Colonic mucosa (tissue), 4 donors: Measurements from ENCODE around the gene USP34. TPM values are rescaled to one million over a fixed set of nuclear protein-coding genes. Genes with fewer than 3 reads are reported as not detected.

Source experiments
- DNase-seq: peaks from one replicate; pipeline ENCODE4 v3.0.0-alpha.2; 2020
- H3K27ac ChIP-seq: fragments of 200-600 bp; one replicate; pipeline ENCODE4 v1.8.0; 2021
- H3K27me3 ChIP-seq: fragments of 200-600 bp; one replicate; pipeline ENCODE4 v1.8.0; 2021
- H3K36me3 ChIP-seq: fragments of 200-600 bp; one replicate; pipeline ENCODE4 v1.8.0; 2021
- H3K4me1 ChIP-seq: fragments of 200-600 bp; one replicate; pipeline ENCODE4 v1.8.0; 2021; ENCODE audit warnings: mild to moderate bottlenecking
- H3K4me3 ChIP-seq: fragments of 200-600 bp; one replicate; pipeline ENCODE4 v1.8.0; 2021
- H3K9ac ChIP-seq, 2 donors: one replicate each; pipeline ENCODE4 v1.7.0; 2013; ENCODE audit warnings: control low read depth in 2 of 2, low read depth in 2 of 2, low read length in 2 of 2
- H3K9me3 ChIP-seq: fragments of 200-600 bp; one replicate; pipeline ENCODE4 v1.8.0; 2021
- CTCF ChIP-seq: fragments of 200-600 bp; IDR thresholded peaks from one replicate; pipeline ENCODE4 v1.8.0; 2022; ENCODE audit warnings: antibody characterized with exemption, mild to moderate bottlenecking
- intact Hi-C: fragments of 100-400 bp; cut with DNase I; formaldehyde crosslinking; loops from one replicate; pipeline ENCODE4 v1.14.1; 2022
- total RNA-seq, 2 donors: library from RNA; stranded (reverse); fragmentation: NEBNext Ultra II Directional in 1 of 2; extraction: Animal tissue kit (Norgen Biotek cat#: 25700) in 1 of 2; gene quantifications; one replicate each; pipeline ENCODE4 v1.2.1, GENCODE V29; 2021
- donor health status: healthy.
- donor health status: DM: no; HTN: no; CAD: no.
- donor health status: DM: no; HTN: no; CAD: no.

USP34 gene
- total RNA-seq, 2 donors from 2014 or later: 70.8 to 76.3 TPM

- DNase-seq: no peak
- Histone ChIP-seq H3K36me3 (peaks cover 12% of the 10 kb centered on the region), H3K9ac (no peak overlapping the region), H3K4me3 (no peak overlapping the region), H3K4me1 (peaks cover 15% of the 10 kb centered on the region), H3K27me3 (no peaks in the 10 kb centered on the region), H3K27ac (no peak overlapping the region), H3K9me3 (no peaks in the 10 kb centered on the region)
- TF ChIP-seq CTCF: no peak
- intact Hi-C loops: no loop called here
These were observed 290.2 kb downstream of the USP34 start for GRCh38 chr2:61180686-61181085.

GRCh38 chr2:61179701-61180639 is 290.9 kb downstream of the USP34 start:
- Histone ChIP-seq H3K36me3 (peaks cover 12% of the 10 kb centered on the region), H3K27ac (no peak overlapping the region), H3K4me3 (no peak overlapping the region)

GRCh38 chr2:61178603-61179545 is 292.0 kb downstream of the USP34 start:
- H3K9ac ChIP-seq: peak overlapping the region; percentile 91 to 97
- intact Hi-C loops: no loop called here
- H3K27ac ChIP-seq: peak overlapping the region; percentile 98
- H3K4me3 ChIP-seq: peak overlapping the region; percentile 89
- H3K36me3 ChIP-seq: peaks cover 7% of the 10 kb centered on the region
- H3K9me3 ChIP-seq: no peaks in the 10 kb centered on the region
- DNase-seq: peak; percentile 27
- peaks cover 15% of the 10 kb centered on the region for H3K4me1 ChIP-seq
- TF ChIP-seq CTCF: no peak
- H3K27me3 ChIP-seq: no peaks in the 10 kb centered on the region

More at GRCh38 chr2:61179701-61180639, 290.9 kb downstream of the USP34 start:
- Histone ChIP-seq H3K9ac (peak overlapping the region in 1 of 2 donors; percentile 37), H3K4me1 (peaks cover 15% of the 10 kb centered on the region), H3K9me3 (no peaks in the 10 kb centered on the region), H3K27me3 (no peaks in the 10 kb centered on the region)
- peak; percentile 40 for DNase-seq
- intact Hi-C loops: no loop called here
- TF ChIP-seq CTCF: no peak

GRCh38 chr2:61177727-61178549 is 292.9 kb downstream of the USP34 start:
- no peak for TF ChIP-seq CTCF
- no peaks in the 10 kb centered on the region for H3K9me3 ChIP-seq
- peak overlapping the region; percentile 98 for H3K27ac ChIP-seq
- H3K27me3 ChIP-seq: no peaks in the 10 kb centered on the region
- H3K4me3 ChIP-seq: peak overlapping the region; percentile 89
- peak; percentile 41 for DNase-seq
- H3K36me3 ChIP-seq: no peaks in the 10 kb centered on the region
- H3K9ac ChIP-seq: peak overlapping the region; percentile 91 to 97
- intact Hi-C loops: no loop called here
- peaks cover 15% of the 10 kb centered on the region for H3K4me1 ChIP-seq
